NCI-H226 (cell line): Measurements from ENCODE around the gene IFTAP.
"Not testable (repeated sequence)": the region's sequence is repeated elsewhere in the genome, so short reads cannot be mapped to it uniquely, and the experiment has no call there.

Experiments
- DNase-seq: peaks from one replicate; pipeline ENCODE4 v3.0.0-alpha.2; 2015

The IFTAP gene

GRCh38 chr11:36594316-36594989 lies at the start of gene IFTAP:
IFTAP (plus strand) TSS chr11:36594502; CDS start chr11:36610104, 15,602 bp downstream.
- DNase-seq = peak; percentile 84

DNA sequence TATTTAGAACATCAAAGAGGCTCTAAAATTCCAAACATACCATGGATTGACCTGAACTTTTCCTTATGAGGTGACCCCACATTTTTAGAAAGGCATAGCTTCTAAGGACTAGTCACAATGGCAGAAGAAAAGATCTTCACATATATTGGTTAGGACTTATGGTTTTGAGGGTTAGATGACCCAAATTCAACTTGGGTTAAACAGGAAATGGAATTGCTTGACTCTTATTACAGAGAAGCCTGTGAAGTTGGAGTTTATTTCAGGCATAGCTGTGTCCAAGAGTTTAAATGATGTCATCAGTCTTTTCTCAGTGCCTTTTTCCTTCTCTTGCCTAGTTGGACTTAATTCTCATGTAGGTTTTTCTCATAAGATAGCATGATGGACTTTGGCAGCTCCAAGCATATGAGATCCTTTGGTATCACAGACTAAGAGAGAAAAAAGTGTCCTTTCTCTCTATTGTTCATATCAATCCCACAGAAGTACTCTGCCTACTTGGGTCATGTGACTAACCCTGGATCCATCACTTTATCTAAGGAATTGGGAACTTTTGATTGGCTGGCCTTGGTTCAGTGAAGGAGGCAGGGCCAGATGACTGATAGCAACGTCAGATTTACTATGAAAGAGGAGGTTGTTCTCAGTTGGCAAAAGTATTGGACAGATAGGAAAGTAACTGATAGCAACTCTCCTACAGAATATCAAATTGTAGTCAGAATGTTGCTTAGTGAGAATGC lies 43.8 kb upstream of the IFTAP start:
- no peak for DNase-seq

DNA sequence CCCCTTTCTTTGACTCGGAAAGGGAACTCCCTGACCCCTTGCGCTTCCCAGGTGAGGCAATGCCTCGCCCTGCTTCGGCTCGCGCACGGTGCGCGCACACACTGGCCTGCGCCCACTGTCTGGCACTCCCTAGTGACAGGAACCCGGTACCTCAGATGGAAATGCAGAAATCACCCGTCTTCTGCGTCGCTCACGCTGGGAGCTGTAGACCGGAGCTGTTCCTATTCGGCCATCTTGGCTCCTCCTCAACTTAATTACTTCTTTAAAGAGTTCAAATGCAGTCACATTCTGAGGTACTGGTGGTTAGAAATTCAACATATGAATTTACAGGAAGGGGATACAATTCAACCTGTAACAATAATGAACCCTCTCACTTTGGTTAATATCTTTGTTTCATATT lies 36.9 kb upstream of the IFTAP start:
- DNase-seq = not testable (repeated sequence)

GRCh38 chr11:36557991-36558390 lies 36.3 kb upstream of the IFTAP start:
- DNase-seq = no peak

DNA sequence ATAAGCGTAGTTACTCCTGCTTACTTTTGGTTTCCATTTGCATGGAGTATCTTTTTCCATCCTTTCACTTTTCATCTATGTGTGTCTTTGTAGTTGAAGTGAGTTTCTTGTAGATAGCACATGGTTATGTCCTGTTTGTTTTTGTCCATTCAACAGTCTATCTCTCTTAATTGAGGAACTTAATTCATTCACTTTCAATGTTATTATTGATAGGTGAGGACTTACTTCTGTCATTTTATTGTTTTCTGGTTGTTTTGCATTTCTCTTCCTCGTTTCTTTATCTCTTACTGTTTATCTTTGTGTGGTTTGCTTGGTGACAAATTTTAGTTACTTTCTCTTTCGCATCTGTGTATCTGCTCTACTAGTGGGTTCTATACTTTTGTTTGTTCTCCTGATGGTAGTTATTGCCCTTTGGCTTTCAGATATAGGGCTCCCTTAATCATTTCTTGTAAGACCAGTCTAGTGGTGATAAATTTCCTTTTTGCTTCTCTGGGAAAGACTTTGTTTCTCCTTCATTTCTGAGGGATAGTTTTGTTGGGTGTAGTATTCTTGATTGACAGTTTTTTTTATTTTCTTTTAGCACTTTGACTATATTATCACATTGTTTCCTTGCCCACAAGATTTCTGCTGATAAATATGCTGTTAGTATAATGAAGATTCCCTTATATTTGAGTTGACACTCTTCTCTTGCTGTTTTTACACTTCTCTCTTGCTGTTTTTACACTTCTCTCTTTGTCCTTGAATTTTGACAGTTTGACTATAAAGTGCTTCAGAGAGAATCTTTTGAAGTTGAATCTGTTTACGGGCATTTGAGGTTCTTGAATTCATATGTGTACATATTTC lies 35.5 kb upstream of the IFTAP start:
- no peak for DNase-seq

DNA sequence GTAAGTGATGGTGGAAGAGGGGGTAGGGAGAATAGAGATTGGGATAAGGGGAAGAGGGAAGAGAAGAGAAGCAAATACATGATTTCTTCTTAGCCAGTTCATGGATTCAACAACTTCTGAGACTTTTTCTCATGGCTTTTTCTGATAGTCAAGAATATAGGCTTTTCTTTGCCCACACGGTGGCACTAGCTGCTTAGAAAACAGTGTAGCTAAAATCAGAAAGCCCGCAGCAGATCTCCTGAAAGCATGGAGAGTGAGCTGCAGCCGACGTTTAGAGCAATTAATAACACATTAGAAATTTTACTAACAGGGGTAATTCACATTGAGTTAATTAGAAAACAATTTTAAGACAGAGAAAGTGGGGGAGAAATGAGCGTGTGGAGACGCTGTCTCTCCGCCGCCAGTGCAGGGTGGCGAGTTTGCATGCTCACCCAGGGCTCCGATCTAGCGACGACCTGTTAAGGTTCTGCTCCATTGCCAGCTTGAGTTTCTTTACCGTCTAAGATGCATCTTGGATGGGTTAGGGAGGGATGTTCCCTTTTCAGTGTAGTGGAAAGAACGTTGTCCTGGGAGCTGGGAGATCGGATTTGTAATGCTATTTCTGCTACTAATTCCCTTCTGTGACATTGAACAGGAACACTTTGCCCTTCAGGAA lies 29.8 kb upstream of the IFTAP start:
- DNase-seq = no peak

DNA sequence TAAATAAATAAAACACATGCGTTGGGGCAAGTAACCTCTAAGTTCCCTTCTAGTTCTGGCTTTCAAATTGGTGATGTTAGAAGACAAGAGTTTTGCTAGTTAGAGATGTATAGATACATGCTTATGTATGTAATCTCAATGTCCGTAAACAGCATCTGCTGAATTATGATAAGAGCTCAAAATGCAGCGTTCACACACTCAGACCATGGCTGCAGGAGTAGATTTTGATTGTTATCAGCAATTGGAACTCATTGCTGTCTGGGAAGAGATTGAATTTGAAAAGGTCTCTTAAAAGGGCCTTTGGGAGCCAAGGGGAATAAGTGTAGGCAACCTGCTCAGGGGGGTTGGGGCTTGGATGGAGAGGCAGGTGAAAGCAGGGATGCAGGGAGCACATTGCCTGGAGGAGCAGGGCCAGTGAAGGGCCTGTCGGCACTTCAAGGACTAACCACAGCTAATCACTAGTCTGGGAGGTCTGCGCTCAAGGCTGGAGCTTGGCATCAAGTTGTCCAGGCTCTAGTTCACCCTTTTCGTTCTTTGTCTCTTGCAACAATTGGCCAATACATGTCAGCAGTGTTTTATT lies 29.2 kb upstream of the IFTAP start:
- DNase-seq = no peak

- no peak for DNase-seq
Measured at GRCh38 chr11:36566407-36567053, 27.8 kb upstream of the IFTAP start.

- no peak for DNase-seq
Measured at GRCh38 chr11:36567694-36568093, 26.6 kb upstream of the IFTAP start, which contains the start of gene RAG1. RAG1 (plus strand) TSS chr11:36568007; CDS start chr11:36573305, 5,298 bp downstream.

GRCh38 chr11:36569095-36569494 lies 25.2 kb upstream of the IFTAP start:
- no peak for DNase-seq

DNA sequence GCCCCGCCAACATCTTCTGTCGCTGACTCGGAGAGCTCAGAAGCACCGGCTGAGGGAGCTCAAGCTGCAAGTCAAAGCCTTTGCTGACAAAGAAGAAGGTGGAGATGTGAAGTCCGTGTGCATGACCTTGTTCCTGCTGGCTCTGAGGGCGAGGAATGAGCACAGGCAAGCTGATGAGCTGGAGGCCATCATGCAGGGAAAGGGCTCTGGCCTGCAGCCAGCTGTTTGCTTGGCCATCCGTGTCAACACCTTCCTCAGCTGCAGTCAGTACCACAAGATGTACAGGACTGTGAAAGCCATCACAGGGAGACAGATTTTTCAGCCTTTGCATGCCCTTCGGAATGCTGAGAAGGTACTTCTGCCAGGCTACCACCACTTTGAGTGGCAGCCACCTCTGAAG lies 19.8 kb upstream of the IFTAP start:
- DNase-seq = no peak

DNA sequence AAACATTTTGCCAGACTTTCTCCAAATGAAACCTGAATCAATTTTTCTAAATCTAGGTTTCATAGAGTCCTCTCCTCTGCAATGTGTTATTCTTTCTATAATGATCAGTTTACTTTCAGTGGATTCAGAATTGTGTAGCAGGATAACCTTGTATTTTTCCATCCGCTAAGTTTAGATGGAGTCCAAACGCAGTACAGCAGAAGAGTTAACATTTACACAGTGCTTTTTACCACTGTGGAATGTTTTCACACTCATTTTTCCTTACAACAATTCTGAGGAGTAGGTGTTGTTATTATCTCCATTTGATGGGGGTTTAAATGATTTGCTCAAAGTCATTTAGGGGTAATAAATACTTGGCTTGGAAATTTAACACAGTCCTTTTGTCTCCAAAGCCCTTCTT lies 16.9 kb upstream of the IFTAP start:
- no peak for DNase-seq

- peak; percentile 79 for DNase-seq
Measured at GRCh38 chr11:36577859-36578258, 16.4 kb upstream of the IFTAP start.

GRCh38 chr11:36578458-36578857 lies 15.8 kb upstream of the IFTAP start:
- DNase-seq = peak; percentile 5

- DNase-seq = no peak
Measured at GRCh38 chr11:36581536-36581935, 12.8 kb upstream of the IFTAP start.

- DNase-seq = no peak
Measured at GRCh38 chr11:36583667-36584066, 10.6 kb upstream of the IFTAP start.

- no peak for DNase-seq
Measured at GRCh38 chr11:36586543-36586942, 7.8 kb upstream of the IFTAP start.

- DNase-seq = no peak
Measured at GRCh38 chr11:36588099-36588498, 6.2 kb upstream of the IFTAP start.

GRCh38 chr11:36590513-36590912 lies 3.8 kb upstream of the IFTAP start:
- no peak for DNase-seq

DNA sequence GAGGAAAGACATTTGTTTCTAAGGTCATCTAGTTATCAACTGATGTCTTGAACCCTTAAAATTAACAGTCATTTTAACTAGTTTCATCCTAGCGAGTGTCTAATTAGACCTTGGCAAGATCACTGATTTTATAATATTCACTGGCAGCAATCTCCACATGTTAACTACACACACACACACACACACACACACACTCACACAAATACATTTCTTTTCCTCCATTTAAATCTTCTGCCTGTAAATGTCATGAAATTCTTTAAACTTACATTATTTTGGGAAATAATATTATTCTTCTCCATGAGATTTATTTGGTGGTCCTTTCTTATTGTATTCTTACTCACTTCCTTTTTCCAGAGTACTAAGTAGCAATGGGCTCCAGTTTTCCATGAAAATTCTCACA lies 2.9 kb upstream of the IFTAP start:
- no peak for DNase-seq

DNA sequence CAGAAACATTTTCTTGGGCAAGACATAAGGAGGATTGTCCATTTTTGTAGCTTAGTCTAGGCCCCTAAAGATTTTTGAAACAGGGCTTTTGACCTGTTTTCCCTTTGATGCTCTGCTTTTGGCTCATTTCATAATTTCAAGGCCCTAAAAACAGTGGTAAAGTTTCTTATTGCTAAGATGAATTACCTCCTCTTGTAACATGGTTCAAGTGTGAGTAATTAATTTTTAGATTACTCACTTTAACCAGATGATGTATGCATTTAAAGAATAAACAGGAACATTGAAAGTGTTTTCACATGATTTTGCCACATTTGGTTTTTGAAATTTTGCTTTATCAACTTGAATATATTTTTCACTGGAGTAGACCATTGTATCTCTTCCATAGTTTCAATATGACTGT lies 2.6 kb downstream of the IFTAP start:
- no peak for DNase-seq

- DNase-seq = no peak
Measured at GRCh38 chr11:36598051-36598450, 3.7 kb downstream of the IFTAP start, which contains the start of gene RAG2. RAG2 (minus strand) TSS chr11:36598236; CDS start chr11:36594168, 4,068 bp downstream.
